RPMI8226 (cell line): ENCODE measurements around the gene TREM2.
"Not testable (repeated sequence)": the region's sequence is repeated elsewhere in the genome, so short reads cannot be mapped to it uniquely, and the experiment has no call there.

Source experiments
- DNase-seq: peaks from one replicate; pipeline ENCODE4 v3.0.0-alpha.2; 2015

The TREM2 gene

GRCh38 chr6:41153992-41154625 is 8.8 kb downstream of the TREM2 start, which contains the start of gene TREML1:
TREML1 (minus strand) TSS chr6:41154347; CDS start chr6:41154288, 59 bp downstream.
- DNase-seq, result no peak

- no peak for DNase-seq
Measured at GRCh38 chr6:41153451-41153850, 9.5 kb downstream of the TREM2 start.

GRCh38 chr6:41150671-41151070 is 12.2 kb downstream of the TREM2 start:
- no peak for DNase-seq

GRCh38 chr6:41147917-41148316 is 15.0 kb downstream of the TREM2 start:
- no peak for DNase-seq

- no peak for DNase-seq
Measured at GRCh38 chr6:41136911-41137310, 26.0 kb downstream of the TREM2 start.

- no peak for DNase-seq
Measured at GRCh38 chr6:41135062-41135832, 27.7 kb downstream of the TREM2 start.

GRCh38 chr6:41132254-41132653 is 30.7 kb downstream of the TREM2 start:
- DNase-seq, result no peak

GRCh38 chr6:41125282-41125681 is 37.6 kb downstream of the TREM2 start:
- no peak for DNase-seq

- DNase-seq, result no peak
Measured at GRCh38 chr6:41122918-41123317, 40.0 kb downstream of the TREM2 start.

GRCh38 chr6:41122373-41122772 is 40.5 kb downstream of the TREM2 start:
- DNase-seq, result no peak

GRCh38 chr6:41120058-41120457 is 42.9 kb downstream of the TREM2 start:
- DNase-seq, result no peak

GRCh38 chr6:41119508-41119907 is 43.4 kb downstream of the TREM2 start:
- no peak for DNase-seq

GRCh38 chr6:41115027-41115426 is 47.9 kb downstream of the TREM2 start:
- not testable (repeated sequence) for DNase-seq

- DNase-seq, result no peak
Measured at GRCh38 chr6:41111017-41111416, 51.9 kb downstream of the TREM2 start.
